ENCODE measurements around the gene DDR1.
"Not testable (repeated sequence)": the region's sequence is repeated elsewhere in the genome, so short reads cannot be mapped to it uniquely, and the experiment has no call there.

Gene DDR1

GRCh38 chr6:30912746-30913520 is 28.6 kb downstream of the DDR1 start:
- in situ Hi-C loops (cut with HindIII; ENCODE audit: low sequenced_read_pairs), result no loop called here

DNA sequence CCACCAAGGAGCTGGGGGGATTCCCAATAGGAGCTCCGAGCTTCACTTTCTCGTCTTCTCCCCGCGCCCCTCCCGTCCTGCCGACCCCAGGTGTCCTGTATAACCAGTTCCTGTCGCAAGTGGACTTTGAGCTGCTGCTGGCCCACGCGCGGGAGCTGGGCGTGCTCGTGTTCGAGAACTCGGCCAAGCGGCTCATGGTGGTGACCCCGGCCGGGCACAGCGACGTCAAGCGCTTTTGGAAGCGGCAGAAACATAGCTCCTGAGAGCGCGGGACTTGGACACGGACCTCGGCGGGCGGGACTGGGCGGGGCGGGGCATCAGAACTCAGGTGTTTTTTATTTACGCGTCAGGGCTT is 29.4 kb downstream of the DDR1 start:
- in situ Hi-C loops (cut with HindIII; ENCODE audit: low sequenced_read_pairs), result no loop called here

GRCh38 chr6:30914076-30914853 is 29.9 kb downstream of the DDR1 start, which contains the start of gene VARS2:
Gene VARS2 (plus strand): TSS chr6:30914238. CDS start chr6:30914837, 599 bp downstream.
- in situ Hi-C loops (cut with HindIII; ENCODE audit: low sequenced_read_pairs), result no loop called here

DNA sequence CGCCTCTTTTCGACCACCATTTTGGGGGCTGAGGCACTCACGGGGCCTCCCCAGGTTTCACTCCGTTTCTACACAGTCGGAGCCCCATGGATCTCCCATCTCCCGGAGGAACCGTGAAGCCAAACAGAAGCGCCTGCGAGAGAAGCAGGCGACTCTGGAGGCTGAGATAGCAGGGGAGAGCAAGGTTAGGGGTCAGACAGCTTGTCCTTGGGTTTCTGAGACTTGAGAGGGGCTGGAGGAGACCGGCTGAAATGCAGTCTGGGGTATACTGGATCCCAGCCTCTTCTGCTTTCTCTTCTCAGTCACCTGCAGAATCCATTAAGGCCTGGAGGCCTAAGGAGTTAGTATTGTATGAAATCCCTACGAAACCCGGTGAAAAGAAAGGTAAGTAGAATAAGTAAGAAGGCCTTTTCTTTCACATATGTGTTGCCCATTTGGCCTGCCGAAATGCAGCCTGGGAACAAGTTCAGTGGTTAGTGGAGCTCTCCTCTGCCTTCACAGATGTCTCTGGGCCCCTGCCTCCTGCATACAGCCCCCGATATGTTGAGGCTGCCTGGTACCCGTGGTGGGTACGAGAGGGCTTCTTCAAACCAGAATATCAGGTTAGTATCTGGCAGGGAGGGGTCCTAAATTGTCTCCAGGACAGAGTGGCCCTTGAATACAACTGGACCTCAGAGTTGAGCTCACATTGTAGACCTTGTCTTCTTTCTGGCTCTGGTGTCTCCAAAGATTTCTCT is 30.7 kb downstream of the DDR1 start:
- in situ Hi-C loops (cut with HindIII; ENCODE audit: low sequenced_read_pairs), result no loop called here

DNA sequence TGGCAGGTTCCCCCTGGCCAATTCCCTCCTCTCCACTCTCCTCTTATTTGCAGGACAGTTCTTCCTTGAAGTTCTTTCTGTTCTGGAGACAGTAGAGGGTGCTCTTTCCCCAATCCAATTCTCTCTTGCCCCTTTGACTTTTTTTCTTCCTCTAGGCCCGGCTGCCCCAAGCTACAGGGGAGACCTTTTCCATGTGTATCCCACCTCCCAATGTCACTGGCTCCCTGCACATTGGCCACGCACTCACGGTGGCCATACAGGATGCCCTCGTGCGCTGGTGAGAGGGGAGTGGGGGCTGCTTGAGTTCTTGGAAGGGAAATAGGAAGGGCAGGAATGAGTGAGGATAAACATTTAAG is 31.2 kb downstream of the DDR1 start:
- in situ Hi-C loops (cut with HindIII; ENCODE audit: low sequenced_read_pairs), result no loop called here

DNA sequence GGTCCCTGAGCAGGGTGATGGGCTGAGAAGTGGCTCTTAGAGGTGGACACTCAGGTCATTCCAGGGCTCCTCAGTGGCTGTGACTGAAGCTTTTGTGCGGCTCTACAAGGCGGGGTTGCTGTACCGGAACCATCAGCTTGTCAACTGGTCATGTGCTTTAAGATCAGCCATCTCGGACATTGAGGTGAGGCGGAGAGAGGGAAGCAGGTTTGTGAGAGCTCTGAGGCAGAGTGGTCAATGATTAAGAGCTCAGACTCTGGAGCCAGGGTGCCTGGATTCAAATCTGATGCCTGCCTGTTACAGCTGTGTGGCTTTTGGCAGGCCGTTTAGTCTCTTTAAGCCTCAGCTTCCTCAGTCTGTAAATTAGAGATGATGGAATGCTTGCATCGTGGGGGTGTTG is 32.7 kb downstream of the DDR1 start:
- in situ Hi-C loops (cut with HindIII; ENCODE audit: low sequenced_read_pairs), result no loop called here

GRCh38 chr6:30917487-30917886 is 33.2 kb downstream of the DDR1 start:
- in situ Hi-C loops (cut with HindIII; ENCODE audit: low sequenced_read_pairs), result no loop called here

- in situ Hi-C loops (cut with HindIII; ENCODE audit: low sequenced_read_pairs), result no loop called here
These were observed 34.4 kb downstream of the DDR1 start for GRCh38 chr6:30918670-30919069.

DNA sequence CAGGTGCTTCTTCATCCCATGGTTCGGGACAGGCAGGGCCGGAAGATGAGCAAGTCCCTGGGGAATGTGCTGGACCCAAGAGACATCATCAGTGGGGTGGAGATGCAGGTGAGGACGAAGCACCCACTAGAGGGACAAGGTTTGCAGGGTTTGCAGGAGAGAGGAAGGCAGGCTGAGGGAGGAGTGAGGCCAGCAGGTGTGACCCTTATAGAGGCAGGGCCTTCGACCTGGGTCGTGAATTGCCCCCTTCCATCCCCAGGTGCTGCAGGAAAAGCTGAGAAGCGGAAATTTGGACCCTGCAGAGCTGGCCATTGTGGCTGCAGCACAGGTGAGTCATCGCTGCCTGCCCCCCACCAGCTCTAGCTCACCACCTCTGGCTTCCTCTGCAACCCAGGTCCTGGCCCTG is 38.1 kb downstream of the DDR1 start:
- in situ Hi-C loops (cut with HindIII; ENCODE audit: low sequenced_read_pairs), result no loop called here

DNA sequence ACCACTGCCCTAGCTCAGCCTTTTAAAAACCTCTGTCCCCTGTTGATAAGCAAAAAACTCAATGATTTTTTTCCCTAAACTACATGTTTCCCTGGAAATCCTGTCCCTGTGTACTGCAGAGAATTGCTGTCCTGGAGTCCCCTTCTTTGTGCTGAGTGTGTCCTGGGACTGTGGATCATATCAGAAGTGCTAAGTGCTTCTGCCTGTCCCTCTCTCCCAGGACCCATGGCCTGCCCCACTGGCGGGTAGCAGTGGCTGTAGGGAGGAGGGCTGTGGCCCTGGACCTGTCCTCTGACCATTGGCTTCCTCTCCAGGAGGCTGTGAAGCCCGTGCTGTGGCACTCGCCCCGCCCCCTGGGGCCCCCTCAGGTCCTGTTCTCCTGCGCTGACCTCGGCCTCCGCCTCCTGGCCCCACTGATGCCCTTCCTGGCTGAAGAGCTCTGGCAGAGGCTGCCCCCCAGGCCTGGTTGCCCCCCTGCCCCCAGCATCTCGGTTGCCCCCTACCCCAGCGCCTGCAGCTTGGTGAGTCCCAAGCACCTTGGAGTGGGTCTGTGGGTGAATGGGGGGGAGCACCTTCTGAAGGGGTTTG is 39.8 kb downstream of the DDR1 start:
- in situ Hi-C loops (cut with HindIII; ENCODE audit: low sequenced_read_pairs), result not testable (repeated sequence)

- in situ Hi-C loops (cut with HindIII; ENCODE audit: low sequenced_read_pairs), result no loop called here
These were observed 42.3 kb downstream of the DDR1 start for GRCh38 chr6:30926644-30927043.

GRCh38 chr6:30927080-30927479 is 42.8 kb downstream of the DDR1 start:
- in situ Hi-C loops (cut with HindIII; ENCODE audit: low sequenced_read_pairs), result not testable (repeated sequence)

DNA sequence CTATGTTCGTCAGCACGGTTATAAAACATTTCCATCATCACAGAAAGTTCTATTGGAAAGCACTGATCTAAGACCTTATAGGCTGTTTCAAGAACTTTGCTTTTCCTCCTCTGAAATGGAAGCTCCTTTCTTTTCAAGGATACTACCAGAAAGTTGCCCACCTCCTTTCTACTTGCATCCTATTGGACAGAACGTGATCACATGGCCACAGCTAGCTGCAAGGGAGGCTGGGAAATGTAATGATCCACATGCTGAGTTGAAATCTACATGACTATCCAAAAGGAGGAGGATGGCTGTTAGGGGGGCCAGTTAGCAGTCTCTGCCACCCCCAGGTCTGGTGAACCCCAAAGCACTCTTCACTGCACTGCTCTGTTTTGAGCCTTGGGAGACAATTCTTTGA is 44.4 kb downstream of the DDR1 start:
- in situ Hi-C loops (cut with HindIII; ENCODE audit: low sequenced_read_pairs), result no loop called here

DNA sequence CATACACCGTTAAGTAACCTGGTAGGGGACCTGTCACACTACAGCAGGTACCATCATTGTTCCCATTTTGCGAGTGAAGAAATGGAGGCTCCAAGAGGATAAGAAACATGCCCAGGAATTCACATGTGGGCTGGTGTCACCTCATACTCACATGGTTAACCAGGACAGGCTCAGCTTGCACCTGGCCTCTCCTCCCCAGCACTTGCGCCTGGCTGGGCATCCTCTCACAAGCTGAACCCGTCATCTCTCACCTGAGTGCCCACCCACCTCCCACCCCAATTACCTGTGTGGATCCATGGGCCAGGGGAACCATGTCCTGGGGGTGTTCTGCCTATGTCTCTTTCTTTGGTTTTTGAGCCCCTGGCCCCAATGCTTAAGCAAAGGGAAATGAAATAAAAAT is 46.2 kb downstream of the DDR1 start:
- in situ Hi-C loops (cut with HindIII; ENCODE audit: low sequenced_read_pairs), result no loop called here

- in situ Hi-C loops (cut with HindIII; ENCODE audit: low sequenced_read_pairs), result no loop called here
These were observed 47.0 kb downstream of the DDR1 start for GRCh38 chr6:30931272-30931671.

- in situ Hi-C loops (cut with HindIII; ENCODE audit: low sequenced_read_pairs), result no loop called here
These were observed 47.8 kb downstream of the DDR1 start, which contains the start of gene SFTA2 for GRCh38 chr6:30931969-30932645. Gene SFTA2 (minus strand): TSS chr6:30932170. CDS start chr6:30932096, 74 bp downstream.

- in situ Hi-C loops (cut with HindIII; ENCODE audit: low sequenced_read_pairs), result no loop called here
These were observed 48.5 kb downstream of the DDR1 start for GRCh38 chr6:30932665-30933365.

- in situ Hi-C loops (cut with HindIII; ENCODE audit: low sequenced_read_pairs), result no loop called here
These were observed 50.7 kb downstream of the DDR1 start for GRCh38 chr6:30935018-30935417.

GRCh38 chr6:30937265-30937664 is 52.9 kb downstream of the DDR1 start:
- in situ Hi-C loops (cut with HindIII; ENCODE audit: low sequenced_read_pairs), result no loop called here

DNA sequence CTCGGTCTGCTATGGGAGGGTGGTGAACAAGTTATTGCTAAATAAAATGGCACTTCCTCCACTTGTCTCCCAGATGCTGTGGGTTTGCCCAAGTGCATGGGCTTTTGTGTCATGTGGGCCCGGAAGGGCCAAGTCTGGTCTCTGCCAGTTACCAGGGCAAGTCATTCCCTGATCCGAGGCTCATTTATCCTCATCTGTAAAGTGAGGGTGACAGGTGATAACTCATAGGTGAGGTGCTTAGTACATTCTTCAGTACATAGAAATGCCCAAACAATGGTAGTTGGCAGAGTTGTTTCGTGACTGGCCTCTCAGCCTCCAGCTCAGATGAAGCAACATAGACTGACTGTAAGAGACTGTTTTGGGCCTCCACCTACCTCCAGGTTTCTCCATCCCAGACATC is 54.4 kb downstream of the DDR1 start:
- in situ Hi-C loops (cut with HindIII; ENCODE audit: low sequenced_read_pairs), result no loop called here
